Measurements from ENCODE around the gene ITGB5. TPM values are rescaled to one million over a fixed set of nuclear protein-coding genes. Genes with fewer than 3 reads are reported as not detected.
"Not testable (repeated sequence)": the region's sequence is repeated elsewhere in the genome, so short reads cannot be mapped to it uniquely, and the experiment has no call there.

The ITGB5 gene
- total RNA-seq, 1 experiment from 2014 or later: 85.3 TPM

DNA sequence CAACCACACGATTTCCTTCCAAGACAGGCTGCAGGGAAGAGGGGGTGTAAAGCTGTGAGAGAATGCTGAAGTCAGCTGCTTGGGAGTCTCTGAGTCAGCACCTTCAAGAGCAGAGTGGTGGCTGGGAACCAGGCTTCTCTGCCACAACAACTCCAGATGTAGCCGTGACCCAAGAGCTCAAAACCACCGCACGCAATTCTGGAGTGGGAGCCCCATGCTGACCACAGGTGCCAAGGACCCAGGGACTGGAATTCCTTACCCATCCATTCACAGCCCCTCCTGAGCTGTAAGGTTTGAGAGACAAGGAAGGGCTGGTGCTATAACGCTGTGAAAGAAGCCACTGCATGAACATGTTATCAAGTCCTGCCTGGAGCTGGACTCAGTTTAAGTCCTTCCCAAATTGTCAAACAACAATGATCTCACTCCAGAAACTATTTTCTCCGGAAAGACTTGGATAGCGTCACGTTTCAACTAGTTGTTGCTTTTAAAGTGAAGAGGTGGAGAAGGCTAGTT is 95.5 kb downstream of the ITGB5 start:
- H3K27ac ChIP-seq: peak overlapping the region; percentile 36
- DNase-seq: no peak
- H3K27me3 ChIP-seq: no peaks in the 10 kb centered on the region
- peaks cover 24% of the 10 kb centered on the region for H3K4me1 ChIP-seq
- no peaks in the 10 kb centered on the region for H3K9me3 ChIP-seq (replicated peaks)
- peaks cover 10% of the 10 kb centered on the region for H3K36me3 ChIP-seq
- H3K4me3 ChIP-seq: no peak overlapping the region

DNA sequence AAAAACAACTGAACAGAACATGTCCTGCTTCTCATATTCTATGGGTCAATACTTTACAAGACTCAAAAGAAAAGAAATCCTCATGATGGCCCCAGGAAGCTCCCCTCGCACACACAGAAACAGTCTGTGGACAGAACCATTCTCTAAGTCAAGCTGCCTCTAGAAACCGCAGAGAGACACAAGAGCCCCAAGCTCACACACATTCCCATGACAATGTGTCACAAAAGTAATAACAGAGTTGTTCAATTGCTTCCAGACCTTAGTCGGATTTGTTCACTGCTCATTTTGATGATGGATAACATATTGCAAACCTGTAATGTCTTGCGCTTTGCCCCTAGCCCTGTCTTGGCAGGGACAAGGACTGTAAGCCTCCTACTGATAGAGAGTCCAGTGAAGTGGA is 96.0 kb downstream of the ITGB5 start:
- no peaks in the 10 kb centered on the region for H3K9me3 ChIP-seq (replicated peaks)
- no peak overlapping the region for H3K27ac ChIP-seq

DNA sequence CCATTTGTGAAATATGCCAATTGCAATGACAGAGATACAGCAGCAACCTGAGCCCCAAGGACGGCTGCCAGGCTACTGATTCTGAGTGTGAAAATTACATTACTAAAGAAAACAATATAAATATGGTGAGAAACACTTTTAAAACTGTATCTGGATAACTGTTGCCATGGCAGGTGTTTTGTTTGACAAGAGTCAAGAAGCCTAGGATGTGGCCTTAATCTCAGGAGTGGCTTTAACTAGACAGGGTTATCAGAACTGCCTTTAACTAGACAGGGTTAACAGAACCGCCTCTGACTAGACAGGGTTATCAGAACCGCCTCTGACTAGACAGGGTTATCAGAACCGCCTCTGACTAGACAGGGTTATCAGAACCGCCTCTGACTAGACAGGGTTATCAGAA is 98.1 kb downstream of the ITGB5 start:
- DNase-seq; H3K27ac ChIP-seq; H3K36me3 ChIP-seq; H3K27me3 ChIP-seq; H3K4me3 ChIP-seq; H3K9me3 ChIP-seq (replicated peaks): not testable (repeated sequence)
- H3K4me1 ChIP-seq: peaks cover 26% of the 10 kb centered on the region

More for the DNA sequence above, 96.0 kb downstream of the ITGB5 start:
- Histone ChIP-seq H3K4me3 (no peak overlapping the region), H3K4me1 (peaks cover 24% of the 10 kb centered on the region), H3K27me3 (no peaks in the 10 kb centered on the region), H3K36me3 (peaks cover 8% of the 10 kb centered on the region)
- no peak for DNase-seq

DNA sequence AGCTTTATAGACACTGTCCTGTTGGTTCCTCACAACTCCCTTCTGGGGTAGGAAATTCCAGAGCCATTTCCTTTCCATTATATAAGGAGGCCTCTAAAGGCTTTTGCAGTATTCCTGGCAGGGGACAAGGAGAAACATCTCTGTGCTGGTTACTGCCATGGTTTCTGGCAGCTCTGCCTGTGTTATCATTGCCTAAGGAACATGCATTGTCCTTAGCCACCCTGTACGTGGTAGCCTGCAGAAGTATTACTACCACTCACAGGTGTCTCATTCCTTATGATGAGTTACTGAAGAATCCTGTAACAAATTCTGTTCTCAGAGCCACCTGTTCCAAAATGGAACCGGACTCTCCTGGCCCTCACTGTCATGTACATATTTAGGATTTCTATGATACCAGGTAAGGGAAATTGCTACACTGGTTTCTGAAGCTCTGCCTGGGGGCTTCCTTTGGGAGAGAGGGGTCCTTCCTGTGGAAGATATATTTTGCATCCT is 98.9 kb downstream of the ITGB5 start:
- no peak overlapping the region for H3K4me3 ChIP-seq
- no peak overlapping the region for H3K27ac ChIP-seq
- no peaks in the 10 kb centered on the region for H3K9me3 ChIP-seq (replicated peaks)
- H3K36me3 ChIP-seq: peaks cover 4% of the 10 kb centered on the region; the same call in 1 of the 2 replicates
- H3K4me1 ChIP-seq: peaks cover 33% of the 10 kb centered on the region
- DNase-seq: no peak
- H3K27me3 ChIP-seq: no peaks in the 10 kb centered on the region

DNA sequence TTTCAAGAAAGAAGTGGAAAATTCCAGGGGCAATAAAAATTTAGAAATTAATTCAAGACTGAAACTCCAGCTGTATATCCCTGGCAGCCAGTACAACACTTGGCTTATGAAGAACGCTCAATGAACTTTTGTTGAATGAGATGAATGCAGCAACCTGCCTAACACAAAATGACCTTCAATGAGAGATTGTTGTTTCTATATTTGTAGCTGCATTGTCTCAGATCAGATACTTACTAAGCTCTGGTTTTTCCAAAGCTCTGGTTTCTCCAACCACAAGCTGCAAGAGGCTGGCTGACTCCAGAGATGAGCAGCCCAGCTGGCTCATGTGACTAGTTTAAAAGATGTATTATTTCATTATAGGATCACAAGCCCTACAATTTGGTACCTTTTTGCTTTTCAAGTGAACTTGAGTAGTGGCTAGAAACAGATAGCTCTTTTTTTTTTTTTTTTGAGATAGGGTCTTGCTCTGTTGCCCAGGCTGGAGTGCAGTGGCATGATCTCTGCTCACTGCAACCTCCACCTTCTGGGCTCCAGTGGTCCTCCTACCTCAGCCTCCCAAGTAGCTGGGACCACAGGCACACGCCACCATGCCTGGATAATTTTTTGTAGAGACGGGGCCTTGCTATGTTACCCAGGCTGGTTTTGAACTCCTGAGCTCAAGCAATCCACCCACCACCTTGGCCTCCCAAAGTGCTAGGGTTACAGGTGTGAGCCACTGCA is 99.5 kb downstream of the ITGB5 start:
- no peak overlapping the region for H3K27ac ChIP-seq
- no peak for DNase-seq
- H3K4me1 ChIP-seq: peaks cover 33% of the 10 kb centered on the region
- peaks cover 4% of the 10 kb centered on the region; the same call in 1 of the 2 replicates for H3K36me3 ChIP-seq
- no peak overlapping the region for H3K4me3 ChIP-seq
- H3K9me3 ChIP-seq (replicated peaks): no peaks in the 10 kb centered on the region
- no peaks in the 10 kb centered on the region for H3K27me3 ChIP-seq

DNA sequence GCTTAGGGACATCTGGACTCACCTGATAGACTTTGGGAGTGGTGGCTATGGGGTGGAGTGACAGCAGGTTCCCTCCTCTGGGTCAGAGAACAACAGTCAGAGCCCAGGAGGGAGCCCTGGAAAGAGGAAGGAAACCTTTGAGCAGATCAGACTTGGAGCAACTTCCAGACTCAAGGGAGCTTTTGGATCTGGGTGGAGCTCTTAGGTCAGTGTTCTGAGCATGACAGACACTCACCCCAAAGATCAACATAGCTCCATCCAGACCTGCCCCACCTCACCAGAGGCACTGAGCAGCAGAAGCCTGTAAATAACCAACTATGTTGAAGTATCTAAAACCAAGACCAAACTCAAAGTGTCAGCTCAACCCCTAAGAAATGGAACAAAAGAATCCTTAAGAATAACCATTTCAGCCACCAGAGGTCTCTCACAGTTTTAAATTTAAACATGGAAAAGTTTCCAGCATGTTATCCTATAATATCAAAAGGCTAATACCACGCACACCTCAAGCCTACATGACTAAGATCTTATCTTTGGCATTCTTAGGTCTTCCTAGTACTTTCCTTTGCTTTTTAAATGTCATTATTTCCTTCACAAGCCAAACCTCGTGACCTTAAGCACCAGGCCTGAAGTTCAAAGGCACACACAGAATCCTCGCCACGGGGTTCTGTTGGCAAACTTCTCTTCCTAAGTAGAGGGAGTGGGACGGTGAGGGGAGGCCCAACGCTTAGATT is 100.5 kb downstream of the ITGB5 start:
- no peaks in the 10 kb centered on the region for H3K27me3 ChIP-seq
- no peaks in the 10 kb centered on the region for H3K9me3 ChIP-seq (replicated peaks)
- no peak for DNase-seq
- H3K36me3 ChIP-seq: peaks cover 4% of the 10 kb centered on the region; the same call in 1 of the 2 replicates
- H3K27ac ChIP-seq: no peak overlapping the region
- no peak overlapping the region for H3K4me3 ChIP-seq
- peaks cover 33% of the 10 kb centered on the region for H3K4me1 ChIP-seq

DNA sequence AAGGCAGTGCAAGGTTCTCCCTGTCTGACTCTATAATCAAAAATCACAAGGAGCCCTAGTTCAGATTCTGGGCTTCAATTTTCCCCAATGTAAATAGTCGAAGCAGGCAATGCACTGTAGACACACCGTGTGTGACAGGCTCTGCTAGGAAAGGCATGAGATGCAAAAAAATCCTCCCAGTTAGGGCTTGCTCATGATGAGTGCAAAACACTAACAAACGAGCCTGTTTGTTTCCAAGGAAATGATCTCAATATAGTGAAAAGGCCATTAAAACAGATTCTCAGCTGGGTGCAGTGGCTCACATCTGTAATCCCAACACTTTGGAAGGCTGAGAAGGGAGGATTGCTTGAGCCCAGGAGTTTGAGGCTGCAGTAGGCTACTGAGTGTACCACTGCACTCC is 101.2 kb downstream of the ITGB5 start:
- no peaks in the 10 kb centered on the region for H3K9me3 ChIP-seq (replicated peaks)
- H3K27me3 ChIP-seq: no peaks in the 10 kb centered on the region
- no peak overlapping the region for H3K4me3 ChIP-seq
- H3K4me1 ChIP-seq: peaks cover 36% of the 10 kb centered on the region
- H3K27ac ChIP-seq: no peak overlapping the region
- DNase-seq: no peak
- no peaks in the 10 kb centered on the region; the same call in 1 of the 2 replicates for H3K36me3 ChIP-seq

DNA sequence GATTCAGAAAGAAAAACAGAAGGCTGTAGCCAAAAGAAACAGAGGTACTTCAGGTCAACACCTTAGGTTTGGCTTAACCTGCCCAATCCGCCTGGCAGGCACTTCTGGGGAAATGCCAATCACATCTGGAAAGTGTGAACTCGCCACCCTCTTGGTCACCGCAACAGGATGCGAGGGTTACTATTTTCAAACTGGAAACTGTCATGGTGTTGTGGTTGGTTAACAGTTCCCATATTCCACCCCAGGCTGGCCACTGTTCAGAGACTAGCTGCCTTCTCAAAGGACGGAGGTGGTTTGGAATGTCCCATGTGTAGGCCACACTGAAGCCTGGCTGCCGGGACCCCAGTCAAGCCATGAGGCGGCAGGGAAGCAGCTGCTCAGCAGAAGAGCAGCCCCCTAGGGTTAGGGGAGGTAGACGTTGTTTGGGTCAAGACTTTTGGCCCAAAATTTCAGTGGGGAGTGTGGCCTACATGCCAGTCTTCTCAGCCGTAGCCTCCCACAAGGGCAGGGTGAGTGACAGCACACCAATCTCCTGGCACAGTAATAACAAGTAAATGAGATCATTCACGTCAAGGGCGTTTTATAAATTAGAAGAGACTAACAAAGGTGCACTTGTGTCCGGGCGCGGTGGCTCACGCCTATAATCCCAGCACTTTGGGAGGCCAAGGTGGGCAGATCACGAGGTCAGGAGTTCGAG is 102.3 kb downstream of the ITGB5 start:
- H3K4me1 ChIP-seq: peaks cover 48% of the 10 kb centered on the region
- H3K4me3 ChIP-seq: no peak overlapping the region
- H3K27me3 ChIP-seq: no peaks in the 10 kb centered on the region
- H3K27ac ChIP-seq: no peak overlapping the region
- no peaks in the 10 kb centered on the region for H3K9me3 ChIP-seq (replicated peaks)
- DNase-seq: no peak
- no peaks in the 10 kb centered on the region; the same call in 1 of the 2 replicates for H3K36me3 ChIP-seq

DNA sequence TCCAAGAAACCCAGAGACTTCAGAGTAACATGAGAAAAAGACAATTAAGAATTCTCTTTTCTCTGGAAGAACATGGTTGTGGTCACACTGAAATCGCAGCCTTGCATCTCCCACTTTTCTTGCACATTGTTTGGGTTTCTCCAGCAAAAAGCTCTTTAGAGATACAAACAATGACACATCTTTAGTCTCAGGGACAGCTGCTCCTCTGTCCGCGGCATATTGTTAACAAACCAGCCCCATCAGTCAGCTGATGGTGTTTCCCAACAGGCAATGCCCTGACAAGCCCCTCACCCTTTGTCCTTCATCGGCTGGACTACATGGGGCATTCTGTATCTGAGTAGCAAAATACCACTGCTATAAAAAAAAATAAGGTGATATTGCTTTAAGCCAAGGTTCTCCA is 103.5 kb downstream of the ITGB5 start:
- Histone ChIP-seq H3K36me3 (no peaks in the 10 kb centered on the region; the same call in 1 of the 2 replicates), H3K27me3 (no peaks in the 10 kb centered on the region), H3K4me1 (peaks cover 52% of the 10 kb centered on the region), H3K27ac (peak overlapping the region; percentile 84), H3K4me3 (no peak overlapping the region), H3K9me3 (replicated peaks) (no peaks in the 10 kb centered on the region)
- DNase-seq: peak; percentile 60 to 78

DNA sequence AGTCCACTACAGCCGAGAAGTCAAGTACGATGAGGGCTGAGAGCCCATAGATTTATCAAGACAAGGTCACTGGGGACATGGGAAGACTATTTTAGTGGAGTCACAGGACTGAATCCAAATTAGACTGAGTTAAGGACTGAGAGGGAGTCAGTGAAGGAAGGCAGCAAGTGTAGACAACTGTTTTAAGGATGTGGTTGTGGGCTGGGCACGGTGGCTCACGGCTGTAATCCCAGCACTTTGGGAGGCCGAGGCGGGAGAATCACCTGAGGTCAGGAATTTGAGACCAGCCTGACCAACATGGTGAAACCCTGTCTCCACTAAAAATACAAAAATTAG is 104.8 kb downstream of the ITGB5 start:
- H3K4me1 ChIP-seq: peaks cover 52% of the 10 kb centered on the region
- H3K9me3 ChIP-seq (replicated peaks); H3K36me3 ChIP-seq; H3K27me3 ChIP-seq; H3K4me3 ChIP-seq: not testable (repeated sequence)
- peak; percentile 37 to 60 for DNase-seq
- H3K27ac ChIP-seq: peak overlapping the region; percentile 84

DNA sequence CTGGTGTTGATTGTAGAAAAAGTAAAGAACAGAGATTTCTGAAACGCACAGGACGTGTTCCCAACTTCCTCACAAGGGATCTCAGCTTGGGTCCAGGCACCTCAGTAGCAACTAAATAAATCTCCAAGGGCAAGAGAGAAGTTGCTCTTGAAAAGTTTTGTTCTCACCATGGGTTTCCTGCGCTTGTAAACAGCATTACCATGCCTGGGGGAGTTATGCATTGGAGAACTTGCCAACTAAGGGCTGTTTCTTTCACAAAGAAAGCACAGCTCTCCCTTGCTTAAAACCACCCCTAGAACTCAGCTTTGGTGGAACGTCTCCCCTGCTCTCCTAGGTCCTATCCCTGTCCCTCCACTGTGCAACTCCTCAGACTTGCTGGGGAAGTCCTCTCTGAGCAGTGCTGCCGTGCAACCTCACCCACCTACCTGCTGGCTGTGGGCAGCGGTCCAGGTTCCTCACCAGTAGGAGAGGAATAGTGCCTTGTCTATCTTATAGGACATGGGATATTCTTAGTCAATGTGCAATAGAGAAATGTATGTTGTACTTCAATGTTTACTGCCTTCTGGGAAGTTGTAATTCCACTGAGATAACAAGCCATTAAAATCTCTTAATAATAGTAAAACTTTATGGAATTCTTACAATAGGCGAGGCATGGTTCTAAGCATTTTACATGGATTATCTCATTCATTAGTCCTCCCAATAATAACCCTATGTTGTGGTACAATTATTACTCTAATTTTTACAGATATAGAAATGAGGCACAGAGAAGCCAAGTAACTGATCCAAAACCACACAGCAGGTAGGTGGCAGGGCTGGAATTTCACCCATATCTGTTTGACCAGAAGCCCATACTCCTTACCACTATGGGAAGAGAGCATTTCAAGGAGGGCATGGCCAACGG is 105.4 kb downstream of the ITGB5 start:
- Histone ChIP-seq H3K4me1 (peaks cover 49% of the 10 kb centered on the region), H3K9me3 (replicated peaks) (no peaks in the 10 kb centered on the region), H3K27me3 (no peaks in the 10 kb centered on the region), H3K4me3 (no peak overlapping the region), H3K36me3 (no peaks in the 10 kb centered on the region; the same call in 1 of the 2 replicates), H3K27ac (peak overlapping the region; percentile 84)
- no peak for DNase-seq

DNA sequence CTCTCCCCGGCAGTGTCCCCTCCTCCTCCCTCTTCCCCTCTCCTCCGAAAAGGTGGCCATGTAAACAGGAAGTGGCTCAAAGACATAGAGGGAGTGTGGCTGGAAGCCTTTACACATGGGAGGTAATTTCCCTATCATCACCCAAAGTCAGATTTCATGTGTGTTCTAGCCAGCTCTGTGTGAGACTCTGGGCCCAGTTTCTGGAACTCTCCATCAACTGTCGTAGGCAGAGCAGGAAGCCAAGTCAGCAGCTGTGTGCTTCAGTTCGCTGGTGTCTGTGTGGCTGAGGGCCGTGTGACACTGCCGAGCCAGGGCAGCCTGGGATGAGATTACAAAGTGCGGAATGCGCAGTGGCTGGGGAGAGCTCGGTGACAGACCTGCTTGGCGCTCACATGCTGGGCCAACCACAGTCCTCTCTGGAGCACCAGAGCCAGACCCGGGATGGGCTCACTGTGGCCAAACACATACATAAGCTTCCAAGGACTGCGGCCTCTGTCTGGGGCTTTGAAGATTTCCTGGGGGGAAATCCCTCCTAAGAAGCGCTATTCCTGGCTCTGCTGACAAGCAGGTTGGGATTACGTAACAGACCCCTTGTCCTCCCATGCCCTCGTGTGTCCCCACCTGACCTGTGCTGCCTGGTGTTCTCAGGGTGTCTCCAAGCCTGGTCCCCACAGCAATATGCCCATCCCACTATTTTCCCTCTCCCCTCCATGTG is 106.2 kb downstream of the ITGB5 start:
- Histone ChIP-seq H3K4me1 (peaks cover 49% of the 10 kb centered on the region), H3K27ac (peak overlapping the region; percentile 84), H3K27me3 (no peaks in the 10 kb centered on the region), H3K36me3 (no peaks in the 10 kb centered on the region; the same call in 1 of the 2 replicates), H3K9me3 (replicated peaks) (no peaks in the 10 kb centered on the region), H3K4me3 (peak overlapping the region; percentile 3; the same call in 1 of the 2 replicates)
- peak; percentile 82 to 87 for DNase-seq

DNA sequence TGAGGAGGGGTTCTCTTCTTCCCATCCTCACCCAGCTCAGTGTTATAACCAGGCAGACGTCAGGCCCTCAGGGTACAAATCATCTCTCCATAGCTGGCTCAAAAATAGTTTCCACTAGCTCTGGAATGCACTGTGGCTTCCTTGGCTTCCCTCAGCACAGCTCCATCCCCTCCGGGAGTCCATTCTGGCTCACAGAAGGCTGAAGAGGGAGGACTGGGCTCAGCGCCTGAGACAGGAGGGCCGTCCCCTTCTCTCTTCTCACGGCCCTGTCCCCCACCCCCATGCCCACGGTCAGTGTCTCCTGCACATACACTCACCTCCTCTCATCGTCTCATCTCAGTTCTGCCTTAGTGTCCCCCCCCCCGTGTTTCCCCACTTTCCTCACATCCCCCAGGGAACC is 106.8 kb downstream of the ITGB5 start:
- H3K4me1 ChIP-seq: peaks cover 50% of the 10 kb centered on the region
- no peaks in the 10 kb centered on the region; the same call in 1 of the 2 replicates for H3K36me3 ChIP-seq
- H3K27me3 ChIP-seq: no peaks in the 10 kb centered on the region
- DNase-seq: peak; percentile 57 to 60
- no peaks in the 10 kb centered on the region for H3K9me3 ChIP-seq (replicated peaks)
- peak overlapping the region; percentile 3; the same call in 1 of the 2 replicates for H3K4me3 ChIP-seq
- H3K27ac ChIP-seq: peak overlapping the region; percentile 84

Data from SJCRH30 (cell line).